SK-N-SH (cell line): ENCODE results near the gene ELFN2.

Experiments
- CHD2 ChIP-seq: fragments of 150-350 bp; IDR thresholded peaks from 2 replicates; pipeline ENCODE4 v1.6.1; 2018; ENCODE audit warnings: low read length; ENCODE audit not compliant: partially characterized antibody
- CTCF ChIP-seq: fragments of 200-600 bp; sonication (generic); IDR thresholded peaks from 2 replicates; pipeline ENCODE4 v1.6.1; 2017; ENCODE audit warnings: antibody characterized with exemption, mild to moderate bottlenecking, moderate library complexity
- MEF2A ChIP-seq: IDR thresholded peaks from 2 replicates; pipeline ENCODE4 v1.4.0; 2012; ENCODE audit warnings: low read depth, borderline replicate concordance
- MXI1 ChIP-seq: IDR thresholded peaks from 2 replicates; pipeline ENCODE4 v1.6.1; 2012; ENCODE audit warnings: mild to moderate bottlenecking, low read depth, low read length, improper control_type of control experiment

- TF ChIP-seq MXI1 (no peak), CTCF (peak; percentile 30; the same call in 1 of the 2 replicates), CHD2 (no peak), MEF2A (no peak)
Measured at GRCh38 chr22:37330200-37331033, 96.9 kb downstream of the ELFN2 start.
